ENCODE results near the gene CCL26.

Gene CCL26, protein sequence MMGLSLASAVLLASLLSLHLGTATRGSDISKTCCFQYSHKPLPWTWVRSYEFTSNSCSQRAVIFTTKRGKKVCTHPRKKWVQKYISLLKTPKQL

DNA sequence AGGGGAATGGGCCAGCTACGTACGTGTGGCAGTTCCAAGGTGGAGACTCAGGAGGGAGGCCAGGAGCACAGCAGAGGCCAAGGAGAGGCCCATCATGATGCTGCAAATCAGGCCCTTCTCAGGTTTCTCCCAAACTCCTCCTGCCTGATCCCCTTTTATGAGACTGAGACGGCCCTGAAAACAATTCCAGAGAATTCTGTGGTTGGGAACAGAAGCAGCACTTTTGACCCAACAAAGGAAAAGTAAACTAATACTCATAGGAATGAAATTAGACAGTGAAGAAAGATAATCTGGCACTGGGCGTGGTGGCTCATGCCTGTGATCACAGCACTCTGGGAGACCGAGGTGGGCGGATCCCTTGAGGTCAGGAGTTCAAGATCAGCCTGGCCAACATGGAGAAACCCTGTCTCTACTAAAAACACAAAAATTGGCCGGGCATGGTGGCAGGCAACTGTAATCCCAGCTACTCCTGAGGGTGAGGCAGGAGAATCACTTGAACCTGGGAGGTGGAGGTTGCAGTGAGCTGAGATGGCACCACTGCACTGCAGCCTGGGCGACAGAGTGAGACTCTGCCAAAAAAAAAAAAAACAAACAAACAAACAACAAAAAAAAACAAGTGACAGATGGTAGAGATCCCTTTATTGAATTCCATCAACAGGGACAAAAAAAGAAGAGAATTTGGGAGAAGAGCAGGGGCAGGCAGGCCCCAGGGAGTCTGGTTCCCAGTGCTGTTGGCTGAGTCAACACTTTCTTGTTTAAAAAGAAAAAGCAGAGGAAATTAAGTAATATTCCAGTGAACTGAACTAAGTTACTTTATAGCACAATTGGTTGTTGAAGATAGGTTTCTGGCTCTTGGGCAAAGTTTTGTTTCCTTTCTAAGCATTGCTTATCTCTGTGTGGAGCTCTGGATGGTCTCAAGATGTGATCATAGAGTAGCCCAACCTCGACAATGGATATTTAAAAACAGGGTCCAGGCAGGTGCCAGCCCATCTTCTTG is at the start of gene CCL26:
CCL26 (minus strand) TSS at position 131 of the 997 bp plus-strand sequence; CDS start at position 96, 35 bp downstream.
- no peak for DNase-seq (ENCODE audit: low read depth)

DNA sequence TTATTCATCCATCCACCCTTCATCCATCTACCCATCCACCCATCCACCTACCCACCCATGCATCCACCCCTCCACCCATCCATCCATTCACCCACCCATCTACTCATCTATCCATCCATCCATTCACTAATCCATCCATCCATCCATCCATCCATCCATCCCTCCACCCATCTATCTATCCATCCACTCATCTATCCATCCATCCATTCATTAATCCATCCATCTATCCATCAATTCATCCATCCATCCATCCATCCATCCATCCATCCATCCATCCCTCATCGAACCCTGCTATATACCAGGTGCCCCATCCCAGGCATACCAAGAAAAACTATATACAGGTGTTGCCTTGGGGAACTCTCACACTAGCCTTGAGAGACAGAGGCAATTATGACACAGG is 48.7 kb upstream of the CCL26 start:
- DNase-seq (ENCODE audit: low read depth) = no peak

DNA sequence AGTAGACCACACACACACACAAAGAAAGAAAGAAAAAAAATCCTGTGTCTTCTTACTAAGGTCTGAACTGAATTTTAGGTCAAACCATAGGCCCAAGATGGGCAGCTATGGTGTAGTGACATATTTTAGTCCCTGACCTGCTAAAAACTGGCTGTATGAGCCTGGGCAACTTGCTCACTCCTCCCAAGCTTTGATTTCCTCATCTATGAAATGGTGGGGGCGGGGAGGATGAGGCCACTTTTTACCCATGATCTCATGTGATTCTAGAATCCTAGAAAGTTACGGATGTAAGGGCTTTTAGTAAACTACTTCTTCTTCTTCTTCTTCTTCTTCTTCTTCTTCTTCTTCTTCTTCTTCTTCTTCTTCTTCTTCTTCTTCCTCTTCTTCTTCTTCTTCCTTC is 47.7 kb upstream of the CCL26 start:
- no peak for DNase-seq (ENCODE audit: low read depth)

DNA sequence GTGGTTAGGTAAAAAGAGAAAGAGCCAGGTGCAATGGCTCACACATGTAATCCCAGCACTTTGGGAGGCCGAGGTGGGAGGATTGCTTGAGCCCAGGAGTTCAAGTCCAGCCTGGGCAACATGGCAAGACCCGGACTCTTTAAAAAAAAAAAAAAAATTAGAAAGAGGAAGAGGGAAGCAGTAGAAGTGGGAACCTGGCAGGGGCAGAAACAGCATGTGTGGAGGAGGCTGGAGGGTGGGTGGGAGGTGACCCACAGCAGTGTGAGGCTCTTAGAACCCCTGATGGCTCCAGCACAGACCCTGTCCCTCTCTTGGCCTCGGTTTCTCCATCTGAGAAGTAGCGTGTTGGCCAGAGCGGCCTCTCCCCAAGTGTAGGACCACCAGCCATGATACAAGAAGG is 46.5 kb upstream of the CCL26 start:
- no peak for DNase-seq (ENCODE audit: low read depth)

DNA sequence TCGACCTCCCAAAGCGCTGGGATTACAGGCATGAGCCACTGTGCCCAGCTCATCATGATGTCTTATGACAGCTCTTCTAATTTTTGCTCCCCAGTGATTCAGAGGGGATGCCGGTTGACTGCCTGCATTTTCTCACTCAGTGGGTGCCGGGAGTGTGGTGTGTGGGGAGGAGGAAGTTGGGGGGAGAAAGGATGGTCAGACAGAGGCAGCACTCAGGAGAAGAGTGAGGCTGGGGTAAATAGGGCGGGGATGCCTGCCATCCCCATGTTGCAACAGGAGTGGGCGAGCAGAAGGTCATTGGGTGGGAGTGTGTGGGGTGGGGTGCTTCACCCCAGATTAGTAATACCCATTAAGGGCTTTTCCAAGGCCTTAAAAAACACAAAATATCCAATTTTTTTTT is 45.1 kb upstream of the CCL26 start:
- DNase-seq (ENCODE audit: low read depth) = no peak

DNA sequence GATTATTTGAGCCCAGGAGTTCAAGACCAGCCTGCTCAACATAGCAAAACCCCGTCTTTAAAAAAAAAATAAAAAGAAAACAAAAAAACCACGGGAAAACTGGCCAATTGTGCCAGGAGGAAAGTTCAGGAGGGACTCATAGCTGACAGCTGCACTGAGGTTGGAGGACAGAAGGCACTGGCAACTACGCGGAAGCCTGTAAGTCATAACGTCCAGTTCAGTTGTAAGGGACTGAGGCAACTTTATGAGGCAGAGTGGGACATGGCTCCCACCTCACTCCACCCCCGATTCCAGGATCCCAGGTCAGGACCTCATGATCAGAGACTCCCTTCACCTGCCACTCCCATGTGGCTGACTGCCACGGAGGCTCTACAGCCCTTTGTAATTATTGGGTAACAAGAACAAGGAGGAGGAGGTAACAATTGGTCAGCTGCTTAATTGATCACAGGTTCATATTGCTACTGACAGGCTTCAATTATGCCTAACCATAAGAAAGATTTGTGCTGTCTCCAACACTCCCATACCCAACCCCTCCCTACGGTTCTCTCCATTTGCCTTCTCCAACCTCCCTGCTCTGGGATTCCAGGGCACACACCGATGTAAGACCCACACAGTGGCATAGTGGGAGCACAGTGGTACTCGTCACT is 43.5 kb upstream of the CCL26 start:
- DNase-seq (ENCODE audit: low read depth) = no peak

DNA sequence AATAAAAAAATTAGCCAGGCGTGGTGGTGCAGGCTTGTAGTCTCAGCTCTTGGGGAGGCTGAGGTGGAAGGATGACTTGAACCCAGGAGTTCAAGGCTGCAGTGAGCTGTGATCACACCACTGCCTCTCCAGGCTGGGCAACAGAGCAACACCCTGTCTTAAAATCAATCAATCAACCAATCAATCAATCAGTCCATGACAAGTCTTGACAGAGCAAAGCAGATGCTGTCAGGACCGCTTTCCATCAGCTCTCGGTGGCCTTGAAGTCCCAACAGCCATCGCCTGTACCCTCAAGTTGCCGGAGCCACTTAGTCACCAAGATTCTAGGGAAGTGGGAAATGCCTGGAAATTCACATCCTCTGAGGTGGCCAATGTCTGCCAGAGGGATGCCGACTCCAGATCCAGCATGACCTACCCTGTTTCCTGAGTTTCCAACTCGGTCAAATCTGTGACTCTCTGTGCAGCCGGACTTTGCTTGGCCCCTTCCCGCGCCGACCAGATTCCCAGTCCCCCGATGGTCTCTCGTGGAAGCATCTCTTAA is 42.5 kb upstream of the CCL26 start:
- DNase-seq (ENCODE audit: low read depth) = no peak

DNA sequence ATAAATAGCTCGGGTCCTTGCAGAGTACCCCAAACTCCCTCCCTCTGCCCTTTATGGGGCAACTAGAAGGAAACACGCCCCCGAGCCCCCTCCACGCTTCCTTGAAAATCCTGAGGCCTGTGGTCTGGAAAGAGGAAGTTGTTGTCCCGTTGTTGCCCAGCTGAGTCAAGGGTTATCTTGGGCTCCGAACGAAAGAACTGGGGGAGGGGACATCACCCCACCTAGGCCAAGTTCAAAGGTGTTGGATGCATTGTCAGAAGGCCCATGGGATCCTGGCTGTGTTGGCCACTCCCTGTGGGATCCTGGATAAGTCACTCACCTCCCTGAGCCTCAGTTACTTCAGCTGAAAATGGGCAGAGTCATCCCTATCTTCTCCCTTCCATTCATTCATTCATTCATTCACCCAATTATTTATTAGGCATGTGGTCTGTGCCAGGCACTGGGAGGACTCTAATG is 41.8 kb upstream of the CCL26 start, which contains the start of gene CCL24:
CCL24 (minus strand) TSS at position 26 of the 456 bp plus-strand sequence. CDS start 91 bp downstream, outside the sequence.
- no peak for DNase-seq (ENCODE audit: low read depth)

DNA sequence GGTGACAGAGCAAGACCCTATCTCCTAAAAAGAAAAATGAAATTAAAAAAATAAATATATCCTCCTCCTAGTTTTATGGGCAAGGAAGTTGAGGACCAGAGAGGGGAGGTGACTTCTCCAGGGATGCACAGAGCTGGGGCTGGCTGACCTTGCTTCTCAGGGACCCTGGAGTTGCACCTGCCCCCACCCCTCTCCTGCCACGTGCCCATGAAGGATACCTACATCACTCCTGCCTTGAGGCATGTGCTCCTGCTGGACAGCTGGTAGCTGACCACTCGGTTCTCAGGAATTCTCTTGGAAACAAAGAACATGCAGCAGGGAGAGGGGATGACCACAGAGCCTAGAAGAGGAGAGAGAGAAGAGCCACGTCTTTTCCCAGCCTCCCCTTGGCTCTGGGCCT is 41.1 kb upstream of the CCL26 start:
- DNase-seq (ENCODE audit: low read depth) = no peak

DNA sequence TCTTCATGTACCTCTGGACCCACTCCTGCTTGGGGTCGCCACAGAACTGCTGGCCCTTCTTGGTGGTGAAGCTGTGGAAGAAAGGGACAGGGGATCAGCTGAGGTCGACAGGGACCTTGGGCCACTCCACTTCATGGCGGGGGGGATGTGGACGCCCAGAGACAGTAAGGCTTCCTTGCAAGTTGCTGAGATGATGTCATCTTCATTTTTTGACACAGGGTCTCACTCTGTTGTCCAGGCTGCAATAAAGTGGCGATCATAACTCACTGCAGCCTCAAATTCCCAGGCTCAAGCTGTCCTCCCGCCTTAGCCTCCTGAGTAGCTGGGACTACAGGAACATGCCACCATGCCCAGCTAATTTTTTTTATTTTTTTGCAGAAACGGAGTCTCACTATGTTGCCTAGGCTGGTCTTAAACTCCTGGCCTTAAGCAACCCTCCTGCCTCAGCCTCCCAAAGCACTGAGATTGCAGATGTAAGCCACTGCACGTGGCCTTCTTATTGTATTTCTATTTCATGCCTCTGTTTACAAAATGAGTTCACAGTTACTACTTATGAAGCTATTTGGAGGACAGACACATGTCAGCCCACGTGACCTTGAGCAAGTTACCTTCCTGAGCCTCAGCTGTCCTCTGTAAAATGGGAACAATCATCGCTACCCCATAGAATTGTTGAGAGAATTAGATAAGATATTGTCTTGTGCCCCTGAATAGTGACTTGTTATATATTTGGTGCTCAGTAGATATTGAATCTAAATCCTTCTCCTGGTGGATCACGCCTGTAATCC is 40.1 kb upstream of the CCL26 start:
- no peak for DNase-seq (ENCODE audit: low read depth)

DNA sequence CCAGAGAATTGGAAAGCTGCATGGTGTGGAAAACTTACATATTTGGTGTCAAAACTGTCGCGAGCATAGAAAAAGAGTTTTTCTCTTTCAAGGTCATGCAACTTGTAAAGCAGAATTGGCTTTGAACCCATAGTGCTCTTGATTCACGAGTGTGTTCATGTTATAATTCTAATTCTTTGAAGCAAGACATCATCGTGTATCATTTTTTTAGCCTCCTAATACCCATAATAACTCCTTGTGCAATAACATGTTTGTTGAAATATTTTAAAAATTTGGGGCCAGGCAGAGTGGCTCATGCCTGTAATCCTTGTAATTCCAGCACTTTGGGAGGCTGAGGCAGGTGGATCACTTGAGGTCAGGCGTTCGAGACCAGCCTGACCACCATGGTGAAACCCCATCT is 37.4 kb upstream of the CCL26 start:
- no peak for DNase-seq (ENCODE audit: low read depth)

DNA sequence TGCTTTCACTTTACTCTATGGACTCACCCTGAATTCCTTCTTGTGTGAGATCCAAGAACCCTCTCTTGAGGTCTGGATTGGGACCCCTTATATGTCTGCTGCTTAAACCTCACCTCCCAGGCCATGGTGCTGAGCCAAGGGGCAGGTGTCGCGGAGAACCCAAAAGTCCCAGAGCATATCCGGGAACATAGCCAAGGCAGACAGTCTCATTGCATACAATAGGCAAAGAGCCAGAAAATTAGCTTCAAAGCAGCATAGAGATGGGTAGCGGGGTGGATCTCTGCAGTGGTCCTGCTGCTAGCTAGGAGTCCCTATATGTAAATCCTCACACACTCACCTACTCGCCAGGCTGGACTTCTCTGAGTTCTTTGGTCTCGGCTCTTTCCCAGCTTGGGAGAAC is 36.1 kb upstream of the CCL26 start:
- no peak for DNase-seq (ENCODE audit: low read depth)

DNA sequence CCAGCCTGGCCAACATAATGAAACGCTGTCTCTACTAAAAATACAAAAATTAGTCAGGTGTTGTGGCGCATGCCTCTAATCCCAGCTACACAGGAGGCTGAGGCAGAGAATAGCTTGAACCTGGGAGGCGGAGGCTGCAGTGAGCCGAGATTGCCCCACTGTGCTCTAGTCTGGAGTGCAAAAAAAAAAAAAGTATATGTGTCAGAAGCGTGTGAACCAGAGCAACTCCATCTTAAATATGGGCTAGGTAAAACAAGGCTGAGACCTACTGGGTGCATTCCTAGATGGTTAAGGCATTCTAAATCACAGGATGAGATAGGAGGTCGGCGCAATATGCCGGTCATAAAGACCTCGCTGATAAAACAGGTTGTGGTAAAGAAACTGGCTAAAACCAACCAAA is 35.4 kb upstream of the CCL26 start:
- no peak for DNase-seq (ENCODE audit: low read depth)

DNA sequence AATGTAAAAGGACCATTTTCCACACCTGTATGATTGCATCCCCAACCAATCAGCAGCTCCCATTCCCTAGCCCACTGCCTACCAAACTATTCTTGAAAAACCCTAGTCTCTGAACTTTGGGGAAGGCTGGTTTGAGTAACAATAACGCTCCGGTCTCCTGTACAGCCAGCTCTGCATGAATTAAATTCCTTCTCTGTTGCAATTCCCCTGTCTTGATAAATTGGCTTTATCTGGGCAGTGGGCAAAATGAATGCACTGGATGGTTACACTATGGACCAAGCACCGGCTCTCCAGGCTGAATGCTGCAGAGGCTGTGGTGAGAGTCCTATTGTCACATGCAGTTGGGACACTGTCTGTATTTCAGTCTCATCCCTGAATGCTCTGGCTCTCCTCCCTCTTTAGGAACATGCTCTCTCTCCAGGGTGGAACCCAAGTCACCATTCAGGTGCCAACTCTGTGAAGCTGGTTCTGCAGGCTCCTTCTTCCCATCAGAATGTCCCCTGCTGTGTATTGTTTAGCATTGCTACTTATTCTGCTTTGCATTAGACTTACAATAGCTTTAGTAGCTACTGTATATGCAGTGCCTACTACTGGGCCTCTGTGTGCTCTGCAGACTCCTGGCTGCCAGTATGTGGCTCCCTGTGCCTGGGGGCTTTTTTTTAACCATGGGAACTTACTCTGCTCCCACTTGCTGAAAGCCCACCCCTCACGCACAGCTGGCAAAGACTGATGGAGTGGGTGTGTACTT is 34.7 kb upstream of the CCL26 start:
- no peak for DNase-seq (ENCODE audit: low read depth)

DNA sequence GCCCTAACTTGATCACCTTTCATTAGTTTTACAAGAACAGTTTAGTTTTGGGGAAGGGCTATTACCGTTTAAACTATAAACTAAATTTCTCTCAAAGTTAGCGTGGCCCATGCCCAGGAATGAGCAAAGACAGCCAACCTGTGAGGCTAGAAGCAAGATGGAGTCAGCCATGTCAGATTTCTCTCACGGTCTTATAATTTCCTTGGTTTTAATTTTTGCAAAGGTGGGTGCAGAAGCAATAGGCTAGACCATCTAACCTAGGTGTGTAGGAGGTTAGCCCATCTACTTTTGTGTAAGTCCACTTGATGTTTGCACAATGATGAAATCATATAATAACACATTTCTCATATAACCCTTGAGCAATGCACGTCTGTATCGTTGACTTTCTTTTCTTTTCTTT is 32.7 kb upstream of the CCL26 start:
- no peak for DNase-seq (ENCODE audit: low read depth)

DNA sequence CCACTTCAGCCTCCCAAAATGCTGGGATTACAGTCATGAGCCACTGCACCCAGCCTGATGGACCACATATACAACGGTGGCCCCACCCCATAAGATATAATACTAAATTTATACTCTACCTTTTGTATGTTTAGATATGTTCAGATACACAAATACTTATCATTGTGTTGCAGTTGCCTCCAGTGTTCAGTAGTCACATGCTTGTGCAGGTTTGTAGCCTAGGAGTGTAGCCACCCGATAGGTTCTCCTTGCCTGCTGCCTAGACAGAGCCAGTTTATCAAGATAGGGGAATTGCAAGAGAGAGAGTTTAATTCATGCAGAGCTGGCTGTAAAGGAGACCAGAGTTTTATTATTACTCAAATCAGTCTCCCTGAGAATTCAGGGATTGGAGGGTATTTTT is 32.0 kb upstream of the CCL26 start:
- DNase-seq (ENCODE audit: low read depth) = no peak

DNA sequence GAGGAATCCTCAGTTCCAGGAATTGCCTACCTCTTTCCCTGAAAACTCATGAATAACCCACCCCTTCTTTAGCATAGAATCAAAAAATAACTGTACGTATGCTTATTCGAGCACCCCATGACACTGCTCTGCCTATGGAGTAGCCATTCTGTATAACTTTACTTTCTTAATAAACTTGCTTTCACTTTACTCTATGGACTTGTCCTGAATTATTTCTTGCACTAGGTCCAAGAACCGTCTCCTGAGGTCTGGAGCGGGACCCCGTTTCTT is 30.5 kb upstream of the CCL26 start:
- no peak for DNase-seq (ENCODE audit: low read depth)

DNA sequence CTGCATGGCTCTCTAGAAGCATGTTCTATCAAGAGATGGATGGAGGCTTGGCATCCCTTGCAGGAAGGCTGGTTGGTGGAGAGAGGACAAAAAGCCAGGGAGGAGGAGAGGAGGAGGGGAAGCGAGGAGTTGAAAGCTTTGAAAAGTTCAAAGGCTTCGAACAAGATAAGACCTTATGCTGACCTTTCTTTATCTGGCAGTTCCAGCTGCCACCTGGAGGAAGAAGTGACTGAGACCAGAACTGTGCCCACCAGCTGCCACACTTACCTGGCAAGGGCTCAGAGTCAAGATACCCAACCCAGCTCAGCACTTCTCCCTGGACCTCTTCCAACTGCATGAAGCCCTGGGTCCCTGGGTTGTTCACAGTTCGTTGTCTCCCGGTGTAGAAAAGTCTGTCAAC is 26.8 kb upstream of the CCL26 start:
- DNase-seq (ENCODE audit: low read depth) = no peak

DNA sequence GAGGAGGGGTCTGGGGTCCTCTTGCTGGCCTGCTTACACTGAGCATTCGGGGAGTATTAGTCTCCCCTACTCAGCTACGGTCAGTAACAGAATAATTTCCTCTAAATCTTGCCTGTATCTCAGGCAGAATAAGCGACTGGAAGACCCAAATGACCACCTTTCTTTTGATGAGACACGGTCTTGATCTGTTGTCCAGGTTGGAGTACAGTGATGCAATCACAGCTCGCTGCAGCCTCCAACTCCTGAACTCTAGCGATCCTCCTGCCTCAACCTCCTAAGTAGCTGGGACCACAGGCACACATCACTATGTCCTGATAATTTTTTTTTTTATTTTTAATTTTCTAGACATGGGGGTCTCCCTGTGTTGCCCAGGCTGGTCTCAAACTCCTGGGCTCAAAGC is 24.4 kb upstream of the CCL26 start:
- no peak for DNase-seq (ENCODE audit: low read depth)

DNA sequence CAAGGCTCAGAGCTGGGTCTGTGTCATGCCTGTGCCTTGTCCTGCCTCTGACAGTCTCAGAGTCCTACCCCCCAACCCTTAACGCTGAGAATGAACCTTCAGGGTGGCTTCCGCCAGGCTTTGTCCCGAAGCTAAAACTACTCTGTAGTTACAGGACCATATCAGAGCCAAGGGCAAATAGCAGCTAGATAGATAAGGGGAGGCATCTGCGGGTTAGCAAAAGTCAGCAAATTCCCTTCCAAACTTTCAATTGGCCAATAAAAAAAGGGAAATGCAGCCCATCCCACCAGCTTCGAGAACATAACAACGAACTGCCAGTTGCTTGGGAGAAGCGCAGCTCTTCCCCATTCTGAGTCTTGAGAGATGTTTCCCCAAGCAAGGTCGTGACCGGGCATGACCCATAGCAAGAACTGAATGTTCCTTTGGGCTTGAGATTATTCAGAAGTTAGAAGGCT is 23.8 kb upstream of the CCL26 start:
- no peak for DNase-seq (ENCODE audit: low read depth)

DNA sequence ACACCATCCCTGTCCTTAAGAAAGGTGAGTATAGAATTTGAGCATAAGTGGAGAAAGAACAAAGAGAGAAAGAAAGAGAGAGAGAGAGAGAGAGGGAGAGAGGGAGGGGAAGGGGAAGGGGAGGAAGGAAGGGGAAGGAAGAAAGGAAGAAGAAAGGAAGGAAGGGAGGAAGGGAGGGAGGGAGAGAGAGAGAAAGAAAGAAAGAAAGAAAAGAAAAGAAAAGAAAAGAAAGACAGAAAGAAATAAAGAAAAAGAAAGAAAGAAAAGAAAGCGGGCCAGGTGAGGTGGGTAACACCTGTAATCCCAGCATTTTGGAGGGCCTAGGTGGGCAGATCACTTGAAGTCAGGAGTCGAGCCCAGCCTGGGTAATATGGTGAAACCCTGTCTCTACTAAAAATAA is 21.7 kb upstream of the CCL26 start:
- DNase-seq (ENCODE audit: low read depth) = no peak

Measured in stimulated activated CD8-positive, alpha-beta memory T cell treated with anti-CD3 and anti-CD28 coated beads, Interleukin-15, amount 100 ng/mL, for 1 hour (primary cell).